H54 (cell line): Measurements from ENCODE around the gene ARMH4.

Experiments used
- DNase-seq: peaks from one replicate; pipeline ENCODE4 v3.0.0; 2011; ENCODE audit warnings: low spot score, mixed read lengths; ENCODE audit not compliant: insufficient read length
- FAIRE-seq: peaks from 3 replicates; lab custom pipeline; 2011; peaks lifted over from hg19 to GRCh38; lab: Jason Lieb, UNC
- POLR2A ChIP-seq: IDR thresholded peaks from 2 replicates; pipeline ENCODE4 v1.6.1; 2011; ENCODE audit warnings: low read depth, mild to moderate bottlenecking, low read length

The ARMH4 gene

GRCh38 chr14:58152014-58152857 is at the start of gene ARMH4:
TSS of gene ARMH4 (minus strand) at chr14:58152213. CDS start at chr14:58139358, 12,855 bp downstream.
- DNase-seq = peak; percentile 62
- peak; percentile 22; the same call in 1 of the 2 replicates for TF ChIP-seq POLR2A
- FAIRE-seq = no peak

GRCh38 chr14:58200846-58201245 is 48.8 kb upstream of the ARMH4 start:
- no peak for TF ChIP-seq POLR2A
- FAIRE-seq = peak; percentile 41
- DNase-seq = no peak

GRCh38 chr14:58200480-58200841 is 48.4 kb upstream of the ARMH4 start:
- FAIRE-seq (no peak), DNase-seq (peak; percentile 6)
- no peak for TF ChIP-seq POLR2A

GRCh38 chr14:58199726-58200479 is 47.9 kb upstream of the ARMH4 start, which contains the start of gene ACTR10:
TSS of gene ACTR10 (plus strand) at chr14:58200149. CDS start at chr14:58200218, 69 bp downstream.
- DNase-seq (peak; percentile 56), FAIRE-seq (peak; percentile 11)
- peak; percentile 64 for TF ChIP-seq POLR2A

GRCh38 chr14:58198086-58198485 is 46.1 kb upstream of the ARMH4 start:
- no peak for TF ChIP-seq POLR2A
- FAIRE-seq (no peak), DNase-seq (no peak)

- FAIRE-seq (no peak), DNase-seq (no peak)
- TF ChIP-seq POLR2A = no peak
Observed at GRCh38 chr14:58196198-58196597, 44.2 kb upstream of the ARMH4 start.

GRCh38 chr14:58193542-58193941 is 41.5 kb upstream of the ARMH4 start:
- TF ChIP-seq POLR2A = no peak
- no peak for FAIRE-seq
- DNase-seq = no peak

GRCh38 chr14:58191763-58192601 is 40.0 kb upstream of the ARMH4 start:
- no peak for TF ChIP-seq POLR2A
- DNase-seq (no peak), FAIRE-seq (no peak)

- TF ChIP-seq POLR2A = no peak
- no peak for FAIRE-seq
- no peak for DNase-seq
Observed at GRCh38 chr14:58189176-58189575, 37.2 kb upstream of the ARMH4 start.

GRCh38 chr14:58177125-58177524 is 25.1 kb upstream of the ARMH4 start:
- DNase-seq (no peak), FAIRE-seq (no peak)
- no peak for TF ChIP-seq POLR2A

GRCh38 chr14:58171090-58171489 is 19.1 kb upstream of the ARMH4 start:
- DNase-seq (peak; percentile 60), FAIRE-seq (peak; percentile 95)
- no peak for TF ChIP-seq POLR2A

GRCh38 chr14:58167891-58168290 is 15.9 kb upstream of the ARMH4 start:
- DNase-seq (no peak), FAIRE-seq (no peak)
- TF ChIP-seq POLR2A = no peak

GRCh38 chr14:58167057-58167456 is 15.0 kb upstream of the ARMH4 start:
- TF ChIP-seq POLR2A = no peak
- FAIRE-seq (no peak), DNase-seq (no peak)
